K562 (cell line): Measurements from ENCODE around the gene DIP2B. TPM values are rescaled to one million over a fixed set of nuclear protein-coding genes. Genes with fewer than 3 reads are reported as not detected.

Source experiments
- ATAC-seq: fragments of 200-7000 bp; cut with Tn5 transposase; 3 replicates; pipeline ENCODE4 v1.9.1; 2020; ENCODE audit warnings: moderate library complexity
- BruUV-seq: library from RNA; stranded (reverse); fragments of 400-500 nt; replicated peaks from 2 replicates; lab custom pipeline; 2021; lab: Mats Ljungman, UMichigan
- CTCF ChIA-PET: fragments of 300-600 bp; formaldehyde crosslinking; extraction: SDS; loops from one replicate; lab custom pipeline; 2021; ENCODE audit warnings: low intra/inter-chr PET ratio; lab: Yijun Ruan, JAX
- POLR2A ChIA-PET: fragments of 300-600, 350-650 bp; sonication (Branson Sonifier 250); formaldehyde crosslinking; extraction: SDS; loops from one replicate; lab custom pipeline; 2021; ENCODE audit warnings: antibody characterized with exemption, inconsistent platforms; lab: Yijun Ruan, JAX
- DNase-seq, 4 experiments: peaks; one replicate each; pipeline versions ENCODE4 v3.0.0 to v3.0.0-alpha.2; 2011 to 2018; ENCODE audit warnings: low spot score in 3 of 4, mixed read lengths in 3 of 4; ENCODE audit errors: extremely low read depth in 1 of 4
- FAIRE-seq: peaks from 2 replicates; lab custom pipeline; 2011; peaks lifted over from hg19 to GRCh38; lab: Jason Lieb, UNC
- H2AFZ ChIP-seq: 2 replicates; pipeline ENCODE4 v1.6.0; 2011; ENCODE audit warnings: low read depth, low read length, control low read depth, inconsistent platforms
- H3K27ac ChIP-seq: fragments of 200-600 bp; 3 replicates; pipeline ENCODE4 v1.8.0; 2011; ENCODE audit warnings: low read depth, mild to moderate bottlenecking, control low read depth, inconsistent platforms, low read length, moderate library complexity, mixed read lengths; ENCODE audit errors: extremely low read depth
- H3K27me3 ChIP-seq, 2 experiments: fragments of 300-600 bp in 1 of 2; 2 replicates in 1 of 2; 3 replicates in 1 of 2; pipeline versions ENCODE4 v1.6.0 to v1.8.0; 2011; ENCODE audit warnings: inconsistent platforms in 2 of 2, low read length in 2 of 2, mild to moderate bottlenecking in 1 of 2, mixed read lengths in 1 of 2, moderate library complexity in 1 of 2; ENCODE audit not compliant: control insufficient read depth in 2 of 2, insufficient read depth in 2 of 2
- H3K36me3 ChIP-seq: fragments of 300-600 bp; 3 replicates; pipeline ENCODE4 v1.8.0; 2011; ENCODE audit warnings: mild to moderate bottlenecking, low read length, inconsistent platforms; ENCODE audit not compliant: control insufficient read depth, insufficient read depth
- H3K4me1 ChIP-seq, 2 experiments: fragments of 200-600 bp in 1 of 2; replicated peaks in 1 of 2; 2 replicates in 1 of 2; 3 replicates in 1 of 2; pipeline versions ENCODE4 v1.5.1 to v1.8.0; 2011; ENCODE audit warnings: inconsistent platforms in 2 of 2, low read length in 2 of 2, mild to moderate bottlenecking in 1 of 2, mixed read lengths in 1 of 2, moderate library complexity in 1 of 2; ENCODE audit not compliant: control insufficient read depth in 2 of 2, insufficient read depth in 2 of 2
- H3K4me2 ChIP-seq: 2 replicates; pipeline ENCODE4 v1.6.1; 2011; ENCODE audit warnings: low read length, control low read depth, inconsistent platforms, mixed read lengths; ENCODE audit not compliant: insufficient read depth
- H3K4me3 ChIP-seq: fragments of 200-600 bp; sonication (generic), shearing (Covaris generic); 2 replicates; pipeline ENCODE4 v1.5.1; 2016; ENCODE audit warnings: control low read depth, inconsistent platforms
- H3K79me2 ChIP-seq: fragments of 200-600 bp; 3 replicates; pipeline ENCODE4 v1.8.0; 2011; ENCODE audit warnings: low read length, inconsistent platforms; ENCODE audit not compliant: control insufficient read depth, insufficient read depth
- H3K9ac ChIP-seq, 2 experiments: 2 replicates each; pipeline versions ENCODE4 v1.6.0 to v1.6.1; 2011; ENCODE audit warnings: low read depth in 2 of 2, low read length in 2 of 2, control low read depth in 1 of 2, inconsistent platforms in 1 of 2, mild to moderate bottlenecking in 1 of 2, mixed read lengths in 1 of 2; ENCODE audit not compliant: insufficient read depth in 1 of 2
- H3K9me1 ChIP-seq: one replicate; pipeline ENCODE4 v1.6.0; 2011; ENCODE audit warnings: inconsistent platforms, mild to moderate bottlenecking, low read length, moderate library complexity; ENCODE audit not compliant: control insufficient read depth, insufficient read depth
- H3K9me3 ChIP-seq: replicated peaks from 2 replicates; pipeline ENCODE4 v1.5.1; 2011; ENCODE audit warnings: low read depth, low read length, inconsistent platforms; ENCODE audit not compliant: control insufficient read depth, insufficient read depth
- H4K20me1 ChIP-seq: replicated peaks from 2 replicates; pipeline ENCODE4 v1.6.1; 2011; ENCODE audit warnings: low read length, inconsistent platforms, mixed read lengths; ENCODE audit not compliant: control insufficient read depth, insufficient read depth
- ASH1L ChIP-seq: fragments of 450-650 bp; IDR thresholded peaks from 2 replicates; pipeline ENCODE4 v1.6.1; 2018; ENCODE audit warnings: borderline replicate concordance, mild to moderate bottlenecking, low read depth; ENCODE audit not compliant: partially characterized antibody
- ATF1 ChIP-seq, 2 experiments: fragments of 450-650 bp in 1 of 2; IDR thresholded peaks; 2 replicates each; pipeline ENCODE4 v1.6.1; 2016; ENCODE audit warnings: missing compliant biosample characterization in 1 of 2, missing genetic modification characterization in 1 of 2
- EP300 ChIP-seq: IDR thresholded peaks from 2 replicates; pipeline ENCODE4 v1.6.1; 2012; ENCODE audit warnings: low read length, improper control_type of control experiment
- MXI1 ChIP-seq: IDR thresholded peaks from 2 replicates; pipeline ENCODE4 v1.6.1; 2011; ENCODE audit warnings: low read depth, mild to moderate bottlenecking, improper control_type of control experiment, low read length
- NR1H2 ChIP-seq: sonication (generic); formaldehyde crosslinking; IDR thresholded peaks from 2 replicates; pipeline ENCODE4 v1.4.0; 2020; ENCODE audit warnings: mild to moderate bottlenecking, missing genetic modification reagents
- SOX6 ChIP-seq: fragments of 450-650 bp; IDR thresholded peaks from 2 replicates; pipeline ENCODE4 v1.6.1; 2014; ENCODE audit warnings: mild to moderate bottlenecking
- ZBTB8A ChIP-seq: fragments of 450-650 bp; IDR thresholded peaks from 2 replicates; pipeline ENCODE4 v1.6.1; 2018; ENCODE audit warnings: mild to moderate bottlenecking, moderate library complexity; ENCODE audit not compliant: partially characterized antibody
- ZC3H4 ChIP-seq: sonication (generic); formaldehyde crosslinking; IDR thresholded peaks from 2 replicates; pipeline ENCODE4 v1.9.0; 2021; ENCODE audit warnings: missing genetic modification reagents, borderline replicate concordance
- ZNF165 ChIP-seq: fragments of 250-450 bp; sonication (Bioruptor Pico); IDR thresholded peaks from 2 replicates; pipeline ENCODE4 v1.4.0; 2020; ENCODE audit warnings: borderline replicate concordance
- ZNF696 ChIP-seq: fragments of 250-450 bp; sonication (Bioruptor Pico); conservative IDR thresholded peaks from 2 replicates; pipeline ENCODE4 v1.4.0; 2020; ENCODE audit warnings: mild to moderate bottlenecking, moderate library complexity
- ZNF764 ChIP-seq: fragments of 250-450 bp; sonication (Bioruptor Pico); IDR thresholded peaks from 2 replicates; pipeline ENCODE4 v1.4.0; 2020; ENCODE audit warnings: low read depth, mild to moderate bottlenecking, moderate library complexity
- ZSCAN32 ChIP-seq: fragments of 450-650 bp; formaldehyde crosslinking; IDR thresholded peaks from 2 replicates; pipeline ENCODE4 v1.4.0; 2020; ENCODE audit warnings: mild to moderate bottlenecking, moderate library complexity
- WGBS: fragments of 100-300 bp; shearing (Covaris generic); methylation state at CpG from one replicate; pipeline ENCODE4 v1.1.6; 2016; ENCODE audit warnings: low coverage, mixed read lengths; ENCODE audit not compliant: insufficient coverage; ENCODE audit errors: missing lambda C conversion rate; 5-methylcytosine and 5-hydroxymethylcytosine counted together
- in situ Hi-C: fragments of 300-500 bp; cut with MboI; formaldehyde crosslinking; loops from 4 replicates; pipeline ENCODE4 v1.15.0; 2018; ENCODE audit warnings: inconsistent platforms, mixed read lengths
- intact Hi-C: fragments of 100-400 bp; cut with micrococcal nuclease; formaldehyde crosslinking; loops from 2 replicates; pipeline ENCODE4 v1.14.2; 2022
- polyA plus RNA-seq, 8 experiments: library from polyadenylated mRNA; depleted of rRNA in 4 of 8; stranded (reverse) in 5 of 8; unstranded in 3 of 8; fragments of >200 nt; fragmentation: Nextera tagmentation in 2 of 8; fragmentation: Illumina TruSeq in 1 of 8; extraction: Ambion mirVana in 2 of 8; extraction: Trizol in 1 of 8; gene quantifications; 2 replicates each; pipeline versions ENCODE4 v1.2.1 to v1.2.3, GENCODE V29; 2011 to 2014; ENCODE audit warnings: inconsistent platforms in 1 of 8, missing spikeins in 1 of 8
- total RNA-seq, 7 experiments: library from RNA; depleted of rRNA in 6 of 7; stranded (reverse); fragments of >200 nt in 6 of 7; fragmentation: Illumina TruSeq in 2 of 7; extraction: Trizol in 2 of 7; gene quantifications; 2 replicates each; pipeline versions ENCODE4 v1.2.1 to v1.2.3, GENCODE V29; 2011 to 2021; ENCODE audit warnings: low replicate concordance in 1 of 7
- TF ChIP-seq, protein P1 (sequence below), 2 experiments: IDR thresholded peaks in 1 of 2; conservative IDR thresholded peaks in 1 of 2; 2 replicates each; pipeline ENCODE4 v1.6.1; 2016; ENCODE audit warnings: low read depth in 2 of 2, mild to moderate bottlenecking in 1 of 2, missing compliant biosample characterization in 1 of 2, missing genetic modification characterization in 1 of 2, moderate library complexity in 1 of 2
- TF ChIP-seq, protein P2 (sequence below): fragments of 250-450 bp; sonication (Bioruptor Pico); IDR thresholded peaks from 2 replicates; pipeline ENCODE4 v1.5.0; 2020; ENCODE audit warnings: mild to moderate bottlenecking
- TF ChIP-seq, protein P3 (sequence below): sonication (generic); formaldehyde crosslinking; IDR thresholded peaks from 2 replicates; pipeline ENCODE4 v1.8.0; 2023; ENCODE audit warnings: mild to moderate bottlenecking, missing genetic modification reagents
- TF ChIP-seq, protein P4 (sequence below): sonication (generic); formaldehyde crosslinking; IDR thresholded peaks from 2 replicates; pipeline ENCODE4 v1.8.0; 2022; ENCODE audit warnings: mild to moderate bottlenecking, missing genetic modification reagents

The DIP2B gene
- total and polyA plus RNA-seq, 9 of the 15 experiments (the other 6 are each of a cell fraction or from before 2014, with no cell fraction given) = 4.6 to 26.1 (median 18.8) TPM

DNA sequence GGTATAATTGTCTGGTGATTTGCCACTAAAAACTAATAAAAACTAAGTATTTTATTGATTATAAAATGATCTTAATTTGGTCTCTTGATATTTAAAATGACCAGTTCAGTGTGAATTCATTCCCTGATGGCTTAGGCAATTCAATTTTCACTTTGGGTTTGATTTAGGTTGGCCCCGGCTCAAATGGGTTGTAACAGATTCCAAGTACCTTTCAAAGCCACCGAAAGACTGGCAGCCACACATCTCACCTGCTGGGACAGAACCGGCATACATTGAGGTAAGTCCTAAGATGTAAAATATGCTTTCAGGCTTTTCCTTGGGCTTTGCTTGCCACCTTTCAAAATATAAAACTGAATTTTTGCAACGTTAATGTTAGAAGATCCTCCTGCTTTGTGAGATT lies 181.6 kb downstream of the DIP2B start:
- in situ Hi-C loops (no loop called here), intact Hi-C loops (no loop called here)
- CTCF ChIA-PET = no interaction called here
- ATAC-seq (no peak), FAIRE-seq (no peak), DNase-seq (no peak)
- H3K79me2 ChIP-seq = no peaks in the 10 kb centered on the region
- H3K4me1 ChIP-seq = no peaks in the 10 kb centered on the region
- no peaks in the 10 kb centered on the region for H3K9me1 ChIP-seq
- H3K27me3 ChIP-seq = no peaks in the 10 kb centered on the region
- BruUV-seq = no TSS peak
- no peak overlapping the region for H2AFZ ChIP-seq
- WGBS = 93% methylated on average over 4 of the region's 4 CpGs
- no peak overlapping the region for H3K27ac ChIP-seq
- H3K9ac ChIP-seq = no peak overlapping the region
- H3K9me3 ChIP-seq = no peaks in the 10 kb centered on the region
- no peak overlapping the region for H3K4me3 ChIP-seq
- no peak overlapping the region for H3K4me2 ChIP-seq
- H4K20me1 ChIP-seq = no peaks in the 10 kb centered on the region
- H3K36me3 ChIP-seq = peaks cover 65% of the 10 kb centered on the region
- POLR2A ChIA-PET = interaction anchor here (1.0 kb wide), 1 partner anchor 10 kb away, joined by 3 read pairs; no protein-coding TSS in a partner anchor
- TF ChIP-seq ZC3H4 (CRISPR knock-in tag) (no peak), ZNF764 (CRISPR knock-in tag) (no peak), MXI1 (no peak), ZSCAN32 (CRISPR knock-in tag) (no peak), ZBTB8A (no peak), NR1H2 (no peak), EP300 (no peak), ZNF696 (CRISPR knock-in tag) (no peak), ZNF165 (CRISPR knock-in tag) (no peak), ASH1L (no peak), ATF1 (CRISPR knock-in tag; IDR thresholded peaks at IDR 0.05) (no peak), ATF1 (tag; IDR thresholded peaks at IDR 0.05) (no peak), SOX6 (no peak)
- TF ChIP-seq, protein P1, sequence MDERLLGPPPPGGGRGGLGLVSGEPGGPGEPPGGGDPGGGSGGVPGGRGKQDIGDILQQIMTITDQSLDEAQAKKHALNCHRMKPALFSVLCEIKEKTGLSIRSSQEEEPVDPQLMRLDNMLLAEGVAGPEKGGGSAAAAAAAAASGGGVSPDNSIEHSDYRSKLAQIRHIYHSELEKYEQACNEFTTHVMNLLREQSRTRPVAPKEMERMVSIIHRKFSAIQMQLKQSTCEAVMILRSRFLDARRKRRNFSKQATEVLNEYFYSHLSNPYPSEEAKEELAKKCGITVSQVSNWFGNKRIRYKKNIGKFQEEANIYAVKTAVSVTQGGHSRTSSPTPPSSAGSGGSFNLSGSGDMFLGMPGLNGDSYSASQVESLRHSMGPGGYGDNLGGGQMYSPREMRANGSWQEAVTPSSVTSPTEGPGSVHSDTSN (CRISPR knock-in tag; IDR thresholded peaks at IDR 0.05; ENCODE audit: low read depth) = no peak
- TF ChIP-seq, protein P1 (tag; conservative IDR thresholded peaks at IDR 0.05; ENCODE audit: low read depth) = no peak
- TF ChIP-seq, protein P2, sequence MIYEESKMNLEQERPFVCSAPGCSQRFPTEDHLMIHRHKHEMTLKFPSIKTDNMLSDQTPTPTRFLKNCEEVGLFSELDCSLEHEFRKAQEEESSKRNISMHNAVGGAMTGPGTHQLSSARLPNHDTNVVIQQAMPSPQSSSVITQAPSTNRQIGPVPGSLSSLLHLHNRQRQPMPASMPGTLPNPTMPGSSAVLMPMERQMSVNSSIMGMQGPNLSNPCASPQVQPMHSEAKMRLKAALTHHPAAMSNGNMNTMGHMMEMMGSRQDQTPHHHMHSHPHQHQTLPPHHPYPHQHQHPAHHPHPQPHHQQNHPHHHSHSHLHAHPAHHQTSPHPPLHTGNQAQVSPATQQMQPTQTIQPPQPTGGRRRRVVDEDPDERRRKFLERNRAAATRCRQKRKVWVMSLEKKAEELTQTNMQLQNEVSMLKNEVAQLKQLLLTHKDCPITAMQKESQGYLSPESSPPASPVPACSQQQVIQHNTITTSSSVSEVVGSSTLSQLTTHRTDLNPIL (CRISPR knock-in tag) = no peak
- TF ChIP-seq, protein P3, sequence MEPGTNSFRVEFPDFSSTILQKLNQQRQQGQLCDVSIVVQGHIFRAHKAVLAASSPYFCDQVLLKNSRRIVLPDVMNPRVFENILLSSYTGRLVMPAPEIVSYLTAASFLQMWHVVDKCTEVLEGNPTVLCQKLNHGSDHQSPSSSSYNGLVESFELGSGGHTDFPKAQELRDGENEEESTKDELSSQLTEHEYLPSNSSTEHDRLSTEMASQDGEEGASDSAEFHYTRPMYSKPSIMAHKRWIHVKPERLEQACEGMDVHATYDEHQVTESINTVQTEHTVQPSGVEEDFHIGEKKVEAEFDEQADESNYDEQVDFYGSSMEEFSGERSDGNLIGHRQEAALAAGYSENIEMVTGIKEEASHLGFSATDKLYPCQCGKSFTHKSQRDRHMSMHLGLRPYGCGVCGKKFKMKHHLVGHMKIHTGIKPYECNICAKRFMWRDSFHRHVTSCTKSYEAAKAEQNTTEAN = no peak
- TF ChIP-seq, protein P4, sequence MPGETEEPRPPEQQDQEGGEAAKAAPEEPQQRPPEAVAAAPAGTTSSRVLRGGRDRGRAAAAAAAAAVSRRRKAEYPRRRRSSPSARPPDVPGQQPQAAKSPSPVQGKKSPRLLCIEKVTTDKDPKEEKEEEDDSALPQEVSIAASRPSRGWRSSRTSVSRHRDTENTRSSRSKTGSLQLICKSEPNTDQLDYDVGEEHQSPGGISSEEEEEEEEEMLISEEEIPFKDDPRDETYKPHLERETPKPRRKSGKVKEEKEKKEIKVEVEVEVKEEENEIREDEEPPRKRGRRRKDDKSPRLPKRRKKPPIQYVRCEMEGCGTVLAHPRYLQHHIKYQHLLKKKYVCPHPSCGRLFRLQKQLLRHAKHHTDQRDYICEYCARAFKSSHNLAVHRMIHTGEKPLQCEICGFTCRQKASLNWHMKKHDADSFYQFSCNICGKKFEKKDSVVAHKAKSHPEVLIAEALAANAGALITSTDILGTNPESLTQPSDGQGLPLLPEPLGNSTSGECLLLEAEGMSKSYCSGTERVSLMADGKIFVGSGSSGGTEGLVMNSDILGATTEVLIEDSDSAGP (CRISPR knock-in tag) = no peak
